Measurements from ENCODE around the gene NFIA.

DNA sequence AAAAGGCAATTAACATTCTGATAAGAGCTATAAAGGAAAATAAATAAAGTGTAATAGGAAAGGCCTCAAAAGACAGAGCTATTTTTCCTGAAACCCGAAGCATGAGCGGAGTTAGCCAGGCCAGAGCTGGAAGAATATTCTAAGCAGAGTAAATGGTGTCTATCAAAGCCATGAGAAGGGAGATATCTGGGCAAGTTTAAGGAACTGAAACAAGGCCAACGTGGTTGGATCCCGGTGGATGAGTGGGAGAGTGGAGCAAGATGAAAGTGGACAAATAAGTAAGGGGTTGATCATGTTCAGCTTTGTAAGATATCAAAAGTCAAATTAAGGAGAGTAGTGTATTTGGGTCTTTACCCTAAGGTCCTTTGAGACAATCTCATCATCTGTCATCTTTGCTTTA, 408.6 kb downstream of the NFIA start:
- TF ChIP-seq CTCF (conservative IDR thresholded peaks at IDR 0.05 in 1 of 2, IDR thresholded peaks at IDR 0.05 in 1 of 2; ENCODE audit: extremely low read depth in 1 of 2, insufficient read depth in 1 of 2, low read depth in 1 of 2, low read length in 2 of 2) = no peak
- no peak for TF ChIP-seq EZH2 (IDR thresholded peaks at IDR 0.05; ENCODE audit: borderline replicate concordance, low read length)
